ENCODE results near the gene TWNK. TPM values are rescaled to one million over a fixed set of nuclear protein-coding genes. Genes with fewer than 3 reads are reported as not detected.

The TWNK gene
- 5.9 and 9.8 TPM in 2 replicates for total RNA-seq

GRCh38 chr10:100986952-100987684, at the start of gene TWNK, which contains the start of gene MRPL43:
TWNK (plus strand) TSS chr10:100987543; CDS start chr10:100988211, 668 bp downstream.
MRPL43 (minus strand) TSS chr10:100987497; CDS start chr10:100987443, 54 bp downstream.

GRCh38 chr10:100969187-100970075, 17.9 kb upstream of the TWNK start, which contains the start of gene SEMA4G:
SEMA4G (plus strand) TSS chr10:100969504; CDS start chr10:100972913, 3,409 bp downstream.

GRCh38 chr10:100999742-101000126, 12.4 kb downstream of the TWNK start, which contains the start of gene LZTS2:
LZTS2 (plus strand) TSS chr10:100999808; CDS start chr10:101002539, 2,731 bp downstream.

GRCh38 chr10:101031128-101031795, 43.9 kb downstream of the TWNK start, which contains the start of the genes PDZD7 and SFXN3:
PDZD7 (minus strand) TSS chr10:101031129; CDS start chr10:101030219, 910 bp downstream.
SFXN3 (plus strand) TSS chr10:101031234; CDS start chr10:101034695, 3,461 bp downstream.

Other genes with a start within 250 kb of the TWNK start
- gene PAX2, start 242.0 kb upstream of the TWNK start, total RNA-seq = 0.38 TPM in 1 of 2 replicates, not detected in the other
- gene SLF2, start 74.6 kb upstream of the TWNK start, total RNA-seq = 35.3 and 42.6 TPM in 2 replicates
- 0.38 and 0.56 TPM in 2 replicates for gene SEMA4G, start 18.0 kb upstream of the TWNK start, total RNA-seq
- 44.8 and 63.8 TPM in 2 replicates for gene MRPL43, start within 50 bp of the TWNK start, total RNA-seq
- gene LZTS2, start 12.3 kb downstream of the TWNK start, total RNA-seq = 89.9 and 106 TPM in 2 replicates
- gene PDZD7, start 43.6 kb downstream of the TWNK start, total RNA-seq = 1.3 and 3.1 TPM in 2 replicates
- gene SFXN3, start 43.7 kb downstream of the TWNK start, total RNA-seq = 44.9 and 78.6 TPM in 2 replicates
- 22.4 and 29.6 TPM in 2 replicates for gene KAZALD1, start 74.4 kb downstream of the TWNK start, total RNA-seq
- gene TLX1, start 143.8 kb downstream of the TWNK start, total RNA-seq = not detected in 2 replicates
- not detected in 2 replicates for gene LBX1, start 241.9 kb downstream of the TWNK start, total RNA-seq